ENCODE data around the gene RNFT2.
"Not testable (repeated sequence)": the region's sequence is repeated elsewhere in the genome, so short reads cannot be mapped to it uniquely, and the experiment has no call there.

Gene RNFT2

DNA sequence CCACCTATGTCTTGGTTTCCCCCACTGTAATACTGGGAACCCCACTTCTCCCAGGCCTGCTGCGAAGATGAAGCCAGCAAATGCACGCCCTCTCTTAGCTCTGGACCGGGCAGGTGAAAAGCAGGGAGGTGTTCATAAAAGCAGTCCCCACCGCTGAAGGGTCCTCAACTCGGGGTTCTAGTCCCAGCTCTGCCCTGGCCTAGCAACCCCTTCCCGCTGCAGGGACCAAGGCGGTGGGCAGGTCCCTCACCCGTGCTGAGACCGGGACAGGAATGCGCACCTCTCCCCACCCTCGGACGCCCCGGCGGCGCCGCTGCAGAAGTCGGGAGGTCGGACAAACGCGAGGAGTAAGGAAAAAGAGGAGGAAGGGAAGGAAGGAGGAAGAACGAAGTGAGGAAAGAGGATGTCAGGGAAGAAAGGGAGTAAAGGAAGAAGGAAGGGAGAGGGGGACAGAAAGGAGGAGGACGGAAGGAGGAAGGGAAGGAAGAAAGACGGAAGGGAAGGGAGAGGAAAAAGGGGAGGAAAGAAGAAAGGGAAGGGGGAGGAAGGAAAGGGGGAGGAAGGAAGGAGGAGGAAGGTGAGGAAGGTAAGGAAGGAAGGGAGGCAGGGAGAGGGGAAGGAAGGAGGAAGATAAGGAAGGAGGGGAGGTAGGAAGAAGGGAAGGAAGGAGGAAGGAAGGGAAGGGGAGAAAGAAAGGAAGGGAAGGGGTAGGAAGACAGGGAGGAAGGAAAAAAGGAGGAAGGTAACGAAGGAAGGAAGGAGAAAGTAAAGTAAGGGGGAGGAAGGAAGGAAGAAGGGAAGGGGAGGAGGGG, 947 bp upstream of the RNFT2 start:
- Histone ChIP-seq H3K4me3 (ENCODE audit: low read length) (peak overlapping the region; percentile 99), H3K9me3 (ENCODE audit: low read length) (no peaks in the 10 kb centered on the region), H3K36me3 (ENCODE audit: insufficient read depth, low read length) (peaks cover 38% of the 10 kb centered on the region), H3K27me3 (ENCODE audit: insufficient read depth, low read length) (no peaks in the 10 kb centered on the region), H3K4me1 (ENCODE audit: insufficient read depth, low read length) (peaks cover 18% of the 10 kb centered on the region), H2AFZ (ENCODE audit: low read depth, low read length) (no peak overlapping the region)

DNA sequence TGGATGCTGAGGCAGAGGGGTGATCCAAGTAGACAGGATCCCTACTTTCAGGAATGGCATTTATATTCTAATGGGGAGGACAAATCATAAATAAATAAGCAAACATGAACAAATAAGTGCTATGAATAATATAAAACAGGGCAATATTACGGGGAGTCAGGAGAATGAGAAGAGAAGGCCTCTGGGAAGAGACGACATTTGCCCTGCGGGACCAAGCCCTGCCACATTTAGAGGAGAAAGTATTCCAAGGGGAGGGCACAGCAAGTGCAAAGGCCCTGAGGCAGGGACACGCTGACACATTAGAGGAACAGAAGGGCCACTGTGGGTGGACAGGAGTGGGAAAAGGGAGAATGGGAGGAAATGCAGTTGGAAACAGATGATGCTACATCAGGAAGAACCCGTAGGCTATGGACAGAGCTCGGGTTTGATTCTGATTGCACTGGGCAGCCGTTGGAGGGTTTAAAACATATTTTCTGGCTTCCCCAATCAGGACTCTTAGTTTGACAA, 1.3 kb downstream of the RNFT2 start:
- Histone ChIP-seq H3K4me1 (ENCODE audit: insufficient read depth, low read length) (peaks cover 18% of the 10 kb centered on the region), H3K4me3 (ENCODE audit: low read length) (peak overlapping the region; percentile 99), H3K36me3 (ENCODE audit: insufficient read depth, low read length) (peaks cover 30% of the 10 kb centered on the region), H3K27me3 (ENCODE audit: insufficient read depth, low read length) (no peaks in the 10 kb centered on the region), H3K9me3 (ENCODE audit: low read length) (no peaks in the 10 kb centered on the region), H2AFZ (ENCODE audit: low read depth, low read length) (no peak overlapping the region)

DNA sequence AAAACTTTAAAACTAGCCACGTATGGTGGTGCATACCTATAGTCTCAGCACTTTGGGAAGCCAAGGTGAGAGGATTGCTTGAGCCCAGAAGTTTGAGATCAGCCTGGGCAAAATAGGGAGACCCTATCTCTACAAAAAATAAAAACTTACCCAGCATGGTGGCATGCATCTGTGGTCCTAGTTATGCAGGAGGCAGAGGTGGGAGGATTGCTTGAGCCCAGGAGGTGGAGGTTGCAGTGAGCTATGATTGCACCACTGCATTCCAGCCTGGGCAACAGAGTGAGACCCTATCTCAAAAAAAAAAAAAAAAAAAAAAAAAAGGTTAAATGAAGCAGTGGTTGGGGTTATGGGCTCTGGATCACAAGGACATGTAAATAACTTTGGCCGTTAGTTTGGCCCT, 4.7 kb downstream of the RNFT2 start:
- H3K4me3 ChIP-seq (ENCODE audit: low read length); H2AFZ ChIP-seq (ENCODE audit: low read depth, low read length); H3K27me3 ChIP-seq (ENCODE audit: insufficient read depth, low read length); H3K9me3 ChIP-seq (ENCODE audit: low read length); H3K4me1 ChIP-seq (ENCODE audit: insufficient read depth, low read length): not testable (repeated sequence)
- H3K36me3 ChIP-seq (ENCODE audit: insufficient read depth, low read length) = peaks cover 33% of the 10 kb centered on the region

DNA sequence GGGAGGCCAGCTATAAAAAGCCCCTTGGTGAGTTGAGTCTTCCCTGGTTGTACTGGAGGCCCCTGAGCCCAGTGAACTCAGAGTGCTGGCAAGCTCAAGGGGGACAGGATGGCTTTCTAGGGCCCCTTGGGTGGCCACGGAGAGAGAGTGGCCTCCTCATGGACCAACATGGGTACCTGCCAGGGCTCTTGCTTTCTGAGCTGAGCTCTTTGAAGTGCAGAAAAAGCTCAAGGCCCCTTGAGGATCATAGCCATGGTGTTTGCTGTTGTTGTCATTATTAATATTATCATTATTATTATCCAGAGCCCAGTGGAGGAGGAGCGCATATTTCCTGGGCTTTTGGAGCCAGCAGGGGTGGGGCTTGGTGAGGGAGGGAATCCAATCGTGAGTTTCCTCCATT, 6.7 kb downstream of the RNFT2 start:
- Histone ChIP-seq H3K4me3 (ENCODE audit: low read length) (no peak overlapping the region), H3K36me3 (ENCODE audit: insufficient read depth, low read length) (peaks cover 44% of the 10 kb centered on the region), H3K4me1 (ENCODE audit: insufficient read depth, low read length) (no peaks in the 10 kb centered on the region), H2AFZ (ENCODE audit: low read depth, low read length) (no peak overlapping the region), H3K27me3 (ENCODE audit: insufficient read depth, low read length) (no peaks in the 10 kb centered on the region), H3K9me3 (ENCODE audit: low read length) (no peaks in the 10 kb centered on the region)

DNA sequence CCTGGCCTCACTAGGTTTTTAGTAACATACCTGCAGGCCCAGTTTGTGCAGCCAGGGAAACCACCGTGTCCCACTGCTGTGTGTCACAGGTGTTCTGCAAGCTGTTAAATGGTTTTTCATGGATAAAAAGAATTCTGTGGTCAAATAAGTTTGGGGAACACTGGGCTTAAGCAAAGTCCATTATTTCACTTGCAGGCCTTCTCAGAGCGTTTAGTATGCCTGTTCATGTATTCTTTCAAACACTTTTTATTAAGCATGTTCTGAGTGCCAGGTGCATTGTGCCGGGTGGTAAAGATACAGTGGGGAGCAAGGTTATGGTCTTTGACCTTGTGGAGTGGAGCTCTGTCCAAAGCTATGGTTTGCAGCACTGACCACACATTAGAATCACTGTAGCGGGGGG, 7.4 kb downstream of the RNFT2 start:
- Histone ChIP-seq H3K36me3 (ENCODE audit: insufficient read depth, low read length) (peaks cover 45% of the 10 kb centered on the region), H3K9me3 (ENCODE audit: low read length) (no peaks in the 10 kb centered on the region), H3K4me3 (ENCODE audit: low read length) (no peak overlapping the region), H3K27me3 (ENCODE audit: insufficient read depth, low read length) (no peaks in the 10 kb centered on the region), H3K4me1 (ENCODE audit: insufficient read depth, low read length) (no peaks in the 10 kb centered on the region), H2AFZ (ENCODE audit: low read depth, low read length) (no peak overlapping the region)

DNA sequence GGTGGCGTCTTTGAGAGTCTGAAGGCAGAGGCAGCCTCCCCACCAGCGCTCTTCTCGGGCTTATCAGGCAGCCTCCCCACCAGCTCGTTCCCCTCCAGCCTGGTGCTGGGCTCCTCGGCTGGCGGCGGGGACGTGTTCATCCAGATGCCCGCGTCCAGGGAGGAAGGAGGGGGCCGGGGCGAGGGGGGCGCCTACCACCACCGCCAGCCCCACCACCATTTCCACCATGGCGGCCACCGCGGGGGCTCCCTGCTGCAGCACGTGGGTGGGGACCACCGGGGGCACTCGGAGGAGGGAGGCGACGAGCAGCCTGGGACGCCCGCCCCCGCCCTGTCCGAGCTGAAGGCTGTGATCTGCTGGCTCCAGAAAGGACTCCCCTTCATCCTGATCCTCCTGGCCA, 11.8 kb downstream of the RNFT2 start:
- H3K36me3 ChIP-seq (ENCODE audit: insufficient read depth, low read length) = peaks cover 44% of the 10 kb centered on the region
- H3K4me3 ChIP-seq (ENCODE audit: low read length) = no peak overlapping the region
- H3K27me3 ChIP-seq (ENCODE audit: insufficient read depth, low read length) = no peaks in the 10 kb centered on the region
- no peaks in the 10 kb centered on the region for H3K4me1 ChIP-seq (ENCODE audit: insufficient read depth, low read length)
- H2AFZ ChIP-seq (ENCODE audit: low read depth, low read length) = no peak overlapping the region
- peaks cover 4% of the 10 kb centered on the region for H3K9me3 ChIP-seq (ENCODE audit: low read length)

DNA sequence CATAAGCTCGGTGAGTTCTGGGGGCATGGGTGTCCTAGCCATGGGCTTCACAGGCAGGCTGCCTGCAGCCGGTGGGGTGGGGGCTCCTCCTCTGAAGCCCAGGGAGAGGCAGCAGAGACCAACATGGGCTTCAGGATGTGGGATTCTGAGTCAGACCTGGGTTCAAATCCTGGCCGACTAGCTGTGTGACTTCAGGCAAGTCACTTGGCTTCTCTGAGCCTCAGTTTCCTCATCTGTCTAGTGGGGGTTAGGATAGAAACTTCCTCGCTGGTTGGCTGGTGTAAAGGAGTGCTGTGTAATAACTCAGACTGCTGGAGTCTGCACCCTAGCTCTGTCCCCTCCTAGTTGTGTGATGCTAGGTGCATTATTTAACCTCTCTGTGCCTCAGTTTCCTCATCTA, 12.2 kb downstream of the RNFT2 start:
- H3K27me3 ChIP-seq (ENCODE audit: insufficient read depth, low read length) = no peaks in the 10 kb centered on the region
- H2AFZ ChIP-seq (ENCODE audit: low read depth, low read length) = no peak overlapping the region
- H3K4me3 ChIP-seq (ENCODE audit: low read length) = no peak overlapping the region
- peaks cover 4% of the 10 kb centered on the region for H3K9me3 ChIP-seq (ENCODE audit: low read length)
- H3K4me1 ChIP-seq (ENCODE audit: insufficient read depth, low read length) = no peaks in the 10 kb centered on the region
- peaks cover 44% of the 10 kb centered on the region for H3K36me3 ChIP-seq (ENCODE audit: insufficient read depth, low read length)

DNA sequence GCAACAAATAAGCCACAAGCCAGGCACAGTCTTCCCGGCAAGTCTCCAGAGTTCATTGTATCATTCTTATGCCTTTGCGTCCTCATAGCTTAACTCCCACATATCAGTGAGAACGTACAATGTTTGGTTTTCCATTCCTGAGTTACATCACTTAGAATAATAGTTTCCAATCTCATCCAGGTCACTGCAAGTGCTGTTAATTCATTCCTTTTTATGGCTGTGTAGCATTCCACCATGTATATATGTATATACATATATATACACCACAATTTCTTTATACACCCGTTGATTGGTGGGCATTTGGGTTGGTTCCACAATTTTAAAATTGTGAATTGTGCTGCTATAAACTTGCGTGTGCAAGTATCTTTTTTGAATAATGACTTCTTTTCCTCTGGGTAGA, 16.0 kb downstream of the RNFT2 start:
- H3K4me3 ChIP-seq (ENCODE audit: low read length); H2AFZ ChIP-seq (ENCODE audit: low read depth, low read length); H3K27me3 ChIP-seq (ENCODE audit: insufficient read depth, low read length); H3K4me1 ChIP-seq (ENCODE audit: insufficient read depth, low read length); H3K9me3 ChIP-seq (ENCODE audit: low read length): not testable (repeated sequence)
- peaks cover 36% of the 10 kb centered on the region for H3K36me3 ChIP-seq (ENCODE audit: insufficient read depth, low read length)

DNA sequence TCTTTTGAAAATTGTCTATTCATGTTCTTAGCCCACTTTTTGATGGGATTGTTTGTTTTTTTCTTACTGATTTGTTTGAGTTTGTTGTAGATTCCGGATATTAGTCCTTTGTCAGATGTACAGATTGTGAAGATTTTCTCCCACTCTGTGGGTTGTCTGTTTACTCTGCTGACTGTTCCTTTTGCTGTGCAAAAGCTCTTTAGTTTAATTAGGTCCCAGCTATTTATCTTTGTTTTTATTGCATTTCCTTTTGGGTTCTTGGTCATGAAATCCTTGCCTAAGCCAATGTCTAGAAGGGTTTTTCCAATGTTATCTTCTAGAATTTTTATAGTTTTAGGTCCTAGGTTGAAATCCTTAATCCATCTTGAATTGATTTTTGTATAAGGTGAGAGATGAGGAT, 16.7 kb downstream of the RNFT2 start:
- not testable (repeated sequence) for H2AFZ ChIP-seq (ENCODE audit: low read depth, low read length); H3K4me1 ChIP-seq (ENCODE audit: insufficient read depth, low read length); H3K27me3 ChIP-seq (ENCODE audit: insufficient read depth, low read length); H3K4me3 ChIP-seq (ENCODE audit: low read length); H3K9me3 ChIP-seq (ENCODE audit: low read length)
- H3K36me3 ChIP-seq (ENCODE audit: insufficient read depth, low read length) = peaks cover 33% of the 10 kb centered on the region

DNA sequence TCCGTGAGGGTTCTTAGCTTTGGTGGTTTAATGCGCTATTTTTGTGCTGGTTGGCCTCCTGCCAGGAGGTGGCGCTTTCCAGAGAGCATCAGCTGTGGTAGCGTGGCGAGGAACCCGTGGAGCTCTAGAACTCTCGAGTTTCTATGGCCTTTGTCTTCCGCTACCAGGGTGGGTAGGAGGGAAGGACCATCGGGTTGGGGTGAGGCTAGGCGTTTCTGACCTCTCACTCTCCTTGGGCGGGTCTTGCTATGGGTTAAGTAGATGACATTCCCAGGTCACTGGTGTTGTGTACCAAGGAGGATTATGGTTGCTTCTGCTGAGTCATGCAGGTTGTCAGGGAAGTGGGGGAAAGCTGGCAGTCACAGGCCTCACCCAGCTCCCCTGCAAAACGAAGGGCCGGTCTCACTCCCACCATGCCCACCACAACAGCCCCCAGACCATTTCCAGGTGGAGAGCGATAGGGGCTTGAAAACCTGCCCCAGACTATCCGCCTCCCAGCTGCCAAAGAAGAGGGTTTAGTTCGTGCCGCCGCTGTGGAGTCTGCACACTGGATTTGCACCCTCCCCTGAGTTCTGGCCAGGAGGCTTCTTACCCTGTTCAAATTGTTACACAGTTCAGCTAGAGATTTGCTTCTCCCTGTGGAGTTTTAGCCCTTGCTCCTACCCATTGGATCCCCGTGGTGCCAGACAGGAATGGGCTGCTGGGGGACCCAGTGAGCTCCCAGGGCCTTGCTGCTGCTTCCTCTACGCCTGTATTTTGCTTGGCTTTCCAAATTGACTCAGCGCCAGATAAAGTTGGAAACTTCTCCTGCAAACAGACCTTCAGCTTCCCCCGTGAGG, 21.9 kb downstream of the RNFT2 start:
- no peak overlapping the region for H3K4me3 ChIP-seq (ENCODE audit: low read length)
- H3K36me3 ChIP-seq (ENCODE audit: insufficient read depth, low read length) = peaks cover 28% of the 10 kb centered on the region
- no peaks in the 10 kb centered on the region for H3K27me3 ChIP-seq (ENCODE audit: insufficient read depth, low read length)
- peaks cover 2% of the 10 kb centered on the region for H3K9me3 ChIP-seq (ENCODE audit: low read length)
- H3K4me1 ChIP-seq (ENCODE audit: insufficient read depth, low read length) = no peaks in the 10 kb centered on the region
- no peak overlapping the region for H2AFZ ChIP-seq (ENCODE audit: low read depth, low read length)

DNA sequence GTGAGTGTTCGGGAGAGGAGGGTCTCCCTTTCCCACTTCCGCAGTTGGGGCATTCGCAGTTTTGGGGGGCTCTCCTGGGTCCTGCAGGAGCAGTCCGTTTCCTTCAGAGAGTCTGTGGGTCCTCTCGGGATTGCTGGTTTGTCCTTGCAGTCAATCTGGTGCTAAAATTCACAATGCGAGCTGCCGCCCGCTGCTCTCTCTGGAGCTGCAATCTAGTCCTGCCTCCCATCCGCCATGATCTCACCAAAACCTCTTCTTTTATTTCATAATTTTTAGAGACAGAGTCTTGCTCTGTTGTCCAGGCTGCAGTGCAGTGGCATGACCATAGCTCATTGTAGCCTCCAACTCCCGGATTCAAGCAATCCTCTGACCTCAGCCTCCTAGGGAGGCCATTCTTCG, 22.5 kb downstream of the RNFT2 start:
- H3K4me1 ChIP-seq (ENCODE audit: insufficient read depth, low read length) = no peaks in the 10 kb centered on the region
- no peaks in the 10 kb centered on the region for H3K27me3 ChIP-seq (ENCODE audit: insufficient read depth, low read length)
- H3K9me3 ChIP-seq (ENCODE audit: low read length) = peaks cover 2% of the 10 kb centered on the region
- H3K4me3 ChIP-seq (ENCODE audit: low read length) = no peak overlapping the region
- H3K36me3 ChIP-seq (ENCODE audit: insufficient read depth, low read length) = peaks cover 26% of the 10 kb centered on the region
- no peak overlapping the region for H2AFZ ChIP-seq (ENCODE audit: low read depth, low read length)

DNA sequence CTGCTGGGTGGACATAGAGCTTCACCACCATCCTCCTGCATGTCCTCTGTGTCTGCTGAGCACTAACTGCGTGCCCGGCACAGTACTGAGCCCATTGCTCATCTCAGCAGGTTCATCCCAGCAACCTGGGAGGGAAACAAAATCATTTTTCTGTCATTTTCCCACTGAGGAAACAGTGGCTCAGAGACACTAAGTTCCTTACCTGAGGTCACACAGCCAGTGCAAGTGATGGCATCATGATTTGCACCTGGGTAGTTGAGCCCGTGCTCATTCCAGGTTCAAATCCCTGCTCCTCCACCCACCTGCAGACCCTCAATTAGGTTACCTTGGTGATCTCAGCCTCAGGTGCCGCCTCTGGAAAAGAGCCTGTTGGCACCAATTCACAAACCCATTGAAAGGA, 23.4 kb downstream of the RNFT2 start:
- Histone ChIP-seq H3K9me3 (ENCODE audit: low read length) (peaks cover 2% of the 10 kb centered on the region), H3K36me3 (ENCODE audit: insufficient read depth, low read length) (peaks cover 26% of the 10 kb centered on the region), H3K27me3 (ENCODE audit: insufficient read depth, low read length) (no peaks in the 10 kb centered on the region), H2AFZ (ENCODE audit: low read depth, low read length) (no peak overlapping the region), H3K4me1 (ENCODE audit: insufficient read depth, low read length) (no peaks in the 10 kb centered on the region), H3K4me3 (ENCODE audit: low read length) (no peak overlapping the region)

DNA sequence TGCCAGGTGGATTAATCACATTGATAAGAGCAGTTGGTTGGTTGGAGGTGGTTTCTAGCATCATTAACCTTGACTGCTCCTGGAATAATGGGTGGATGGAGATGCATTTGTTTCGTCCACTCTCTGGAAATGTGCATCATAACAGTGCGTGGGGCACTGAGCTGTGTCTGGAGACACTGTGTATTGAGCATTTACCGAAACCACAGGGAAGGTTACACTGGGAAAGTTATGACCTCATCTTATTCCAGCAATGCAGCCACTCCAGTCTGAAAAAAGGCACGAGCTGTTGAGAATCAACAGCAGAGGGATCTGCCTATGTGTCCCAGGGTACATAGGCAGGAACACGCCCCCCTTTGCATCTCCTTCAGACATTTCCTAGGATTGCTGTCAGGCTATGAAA, 27.2 kb downstream of the RNFT2 start:
- peaks cover under 1% of the 10 kb centered on the region for H3K9me3 ChIP-seq (ENCODE audit: low read length)
- no peak overlapping the region for H3K4me3 ChIP-seq (ENCODE audit: low read length)
- no peaks in the 10 kb centered on the region for H3K4me1 ChIP-seq (ENCODE audit: insufficient read depth, low read length)
- no peaks in the 10 kb centered on the region for H3K27me3 ChIP-seq (ENCODE audit: insufficient read depth, low read length)
- no peak overlapping the region for H2AFZ ChIP-seq (ENCODE audit: low read depth, low read length)
- H3K36me3 ChIP-seq (ENCODE audit: insufficient read depth, low read length) = peaks cover 30% of the 10 kb centered on the region

All from neuron (in vitro differentiated cells).